Testis (tissue), 2 donors: ENCODE measurements around the gene FOSB.

Source experiments
- CTCF ChIP-seq, 3 experiments: fragments of 450-650 bp in 2 of 3; fragments of 200-600 bp in 1 of 3; sonication (generic) in 1 of 3; IDR thresholded peaks; one replicate each; pipeline ENCODE4 v1.5.1; 2016 to 2019; ENCODE audit warnings: antibody characterized with exemption in 3 of 3, mild to moderate bottlenecking in 2 of 3, moderate library complexity in 1 of 3
- POLR2A ChIP-seq: fragments of 450-650 bp; IDR thresholded peaks from one replicate; pipeline ENCODE4 v1.6.1; 2017; ENCODE audit warnings: antibody characterized with exemption, mild to moderate bottlenecking, moderate library complexity

GRCh38 chr19:45467456-45468158 is at the start of gene FOSB:
- TF ChIP-seq CTCF (IDR thresholded peaks at IDR 0.05) (no peak), POLR2A (peak; percentile 94)
